Endothelial cell of umbilical vein (primary cell): Measurements from ENCODE around the gene SSH2. TPM values are rescaled to one million over a fixed set of nuclear protein-coding genes. Genes with fewer than 3 reads are reported as not detected.

Source experiments
- BruUV-seq: library from RNA; stranded (reverse); fragments of 400-500 nt; replicated peaks from 2 replicates; lab custom pipeline; 2021; lab: Mats Ljungman, UMichigan
- CTCF ChIA-PET: fragments of 300-600, 350-600 bp; sonication (Branson Sonifier 250); formaldehyde crosslinking; loops from one replicate; lab custom pipeline; 2021; ENCODE audit warnings: antibody characterized with exemption, inconsistent platforms; lab: Charles Lee
- POLR2A ChIA-PET: fragments of 300-600, 350-600 bp; sonication (Branson Sonifier 250); formaldehyde crosslinking; loops from one replicate; lab custom pipeline; 2021; ENCODE audit warnings: antibody characterized with exemption, inconsistent platforms; lab: Charles Lee
- DNase-seq: peaks from one replicate; pipeline ENCODE4 v3.0.0-alpha.2; 2011; ENCODE audit warnings: low read depth, low spot score
- FAIRE-seq: peaks from 2 replicates; lab custom pipeline; 2011; peaks lifted over from hg19 to GRCh38; lab: Jason Lieb, UNC
- H2AFZ ChIP-seq: 2 replicates; pipeline ENCODE4 v1.6.0; 2012; ENCODE audit warnings: low read depth, low read length, control low read depth, inconsistent platforms
- H3K27ac ChIP-seq: 2 replicates; pipeline ENCODE4 v1.5.1; 2011; ENCODE audit warnings: low read depth, mild to moderate bottlenecking, control low read depth, low read length, moderate library complexity; ENCODE audit not compliant: insufficient read depth
- H3K27me3 ChIP-seq, 2 experiments: 2 replicates each; pipeline versions ENCODE4 v1.6.0 to v1.6.1; 2011; ENCODE audit warnings: low read length in 2 of 2, mixed read lengths in 1 of 2; ENCODE audit not compliant: control insufficient read depth in 2 of 2, insufficient read depth in 2 of 2
- H3K36me3 ChIP-seq, 2 experiments: 2 replicates in 1 of 2; 3 replicates in 1 of 2; pipeline ENCODE4 v1.5.1; 2011; ENCODE audit warnings: low read length in 2 of 2, mild to moderate bottlenecking in 1 of 2, moderate library complexity in 1 of 2; ENCODE audit not compliant: control insufficient read depth in 2 of 2, insufficient read depth in 2 of 2; ENCODE audit errors: extremely low read depth in 1 of 2
- H3K4me1 ChIP-seq: 3 replicates; pipeline ENCODE4 v1.5.1; 2011; ENCODE audit warnings: mild to moderate bottlenecking, low read length; ENCODE audit not compliant: control insufficient read depth, insufficient read depth; ENCODE audit errors: extremely low read depth
- H3K4me2 ChIP-seq: 2 replicates; pipeline ENCODE4 v1.6.1; 2011; ENCODE audit warnings: low read length, control low read depth, mixed read lengths; ENCODE audit not compliant: insufficient read depth
- H3K4me3 ChIP-seq, 3 experiments: fragments of 200-600 bp in 1 of 3; sonication (generic), shearing (Covaris generic) in 1 of 3; replicated peaks in 1 of 3; 2 replicates each; pipeline ENCODE4 v1.5.1; 2011 to 2016; ENCODE audit warnings: control low read depth in 3 of 3, low read length in 3 of 3, mild to moderate bottlenecking in 2 of 3, inconsistent platforms in 1 of 3, low read depth in 1 of 3, moderate library complexity in 1 of 3; ENCODE audit not compliant: insufficient read depth in 1 of 3
- H3K79me2 ChIP-seq: 2 replicates; pipeline ENCODE4 v1.6.0; 2012; ENCODE audit warnings: low read length, inconsistent platforms; ENCODE audit not compliant: control insufficient read depth, insufficient read depth
- H3K9ac ChIP-seq: replicated peaks from 2 replicates; pipeline ENCODE3; 2011; ENCODE audit warnings: low read length, control low read depth; ENCODE audit not compliant: insufficient read depth; ENCODE audit errors: extremely low read depth
- H3K9me1 ChIP-seq: replicated peaks from 3 replicates; pipeline ENCODE4 v1.6.0; 2011; ENCODE audit warnings: mild to moderate bottlenecking, low read length; ENCODE audit not compliant: control insufficient read depth, insufficient read depth; ENCODE audit errors: extremely low read depth
- H3K9me3 ChIP-seq: replicated peaks from 2 replicates; pipeline ENCODE4 v1.5.1; 2012; ENCODE audit warnings: low read length, inconsistent platforms; ENCODE audit not compliant: control insufficient read depth, insufficient read depth
- H4K20me1 ChIP-seq: replicated peaks from 2 replicates; pipeline ENCODE3; 2011; ENCODE audit warnings: mild to moderate bottlenecking, low read length; ENCODE audit not compliant: control insufficient read depth, insufficient read depth; ENCODE audit errors: extremely low read depth
- EZH2 ChIP-seq: IDR thresholded peaks from 2 replicates; pipeline ENCODE4 v1.6.1; 2012; ENCODE audit warnings: borderline replicate concordance, low read depth, mild to moderate bottlenecking, moderate library complexity, low read length, inconsistent platforms; ENCODE audit not compliant: severe bottlenecking
- FOS ChIP-seq: IDR thresholded peaks from 2 replicates; pipeline ENCODE4 v1.6.1; 2011; ENCODE audit warnings: mild to moderate bottlenecking, low read length, moderate library complexity, borderline replicate concordance; ENCODE audit not compliant: insufficient read depth
- GATA2 ChIP-seq: IDR thresholded peaks from 2 replicates; pipeline ENCODE4 v1.7.0; 2011; ENCODE audit warnings: low read depth, mild to moderate bottlenecking, moderate library complexity, mixed read lengths, low read length; ENCODE audit not compliant: insufficient read length, insufficient read depth
- JUN ChIP-seq: IDR thresholded peaks from 2 replicates; pipeline ENCODE4 v1.6.1; 2011; ENCODE audit warnings: borderline replicate concordance, low read depth; ENCODE audit not compliant: insufficient read length, insufficient read depth
- MYC ChIP-seq: IDR thresholded peaks from one replicate; pipeline ENCODE4 v1.6.1; 2011; ENCODE audit warnings: mild to moderate bottlenecking, low read depth, low read length
- POLR2A ChIP-seq: IDR thresholded peaks from 2 replicates; pipeline ENCODE4 v1.6.1; 2012; ENCODE audit warnings: low read depth, mild to moderate bottlenecking, control low read depth, low read length
- POLR2AphosphoS5 ChIP-seq: IDR thresholded peaks from 2 replicates; pipeline ENCODE4 v1.6.1; 2012; ENCODE audit warnings: low read depth, mild to moderate bottlenecking, control low read depth, low read length, moderate library complexity; ENCODE audit not compliant: insufficient read depth
- dilution Hi-C: fragments of 300-500 bp; cut with MboI; formaldehyde crosslinking; loops from one replicate; pipeline ENCODE4 v1.15.0; 2019; ENCODE audit warnings: low sequenced_read_pairs; ENCODE audit not compliant: extremely low pct_ligation_motif_present
- intact Hi-C: fragments of 100-400 bp; cut with micrococcal nuclease; formaldehyde crosslinking; loops from one replicate; pipeline ENCODE4 v1.10.0; 2022
- polyA plus RNA-seq, 4 experiments: library from polyadenylated mRNA; depleted of rRNA in 3 of 4; stranded (reverse) in 3 of 4; unstranded in 1 of 4; fragments of >200 nt; gene quantifications; 2 replicates each; pipeline versions ENCODE4 v1.2.1 to v1.2.3, GENCODE V29; 2011 to 2012; ENCODE audit warnings: missing spikeins in 1 of 4
- total RNA-seq: library from RNA; stranded (reverse); gene quantifications from 2 replicates; pipeline ENCODE4 v1.2.3, GENCODE V29; 2021
- TF ChIP-seq, protein P1 (sequence below): IDR thresholded peaks from 2 replicates; pipeline ENCODE4 v1.6.1; 2011; ENCODE audit not compliant: insufficient read depth, insufficient read length
- TF ChIP-seq, protein P2 (sequence below), 2 donors: IDR thresholded peaks; 1 replicate in 1 of 2; 2 replicates in 1 of 2; pipeline ENCODE4 v1.5.1; 2011; ENCODE audit warnings: low read length in 2 of 2, mild to moderate bottlenecking in 2 of 2, moderate library complexity in 2 of 2, control low read depth in 1 of 2, inconsistent platforms in 1 of 2, low read depth in 1 of 2; ENCODE audit not compliant: insufficient read depth in 1 of 2; ENCODE audit errors: extremely low read depth in 1 of 2

The SSH2 gene
- total and polyA plus RNA-seq, 2 donors (not counting 3 experiments of a cell fraction or from before 2014, with no cell fraction given), result 24.6 to 60.9 TPM

DNA sequence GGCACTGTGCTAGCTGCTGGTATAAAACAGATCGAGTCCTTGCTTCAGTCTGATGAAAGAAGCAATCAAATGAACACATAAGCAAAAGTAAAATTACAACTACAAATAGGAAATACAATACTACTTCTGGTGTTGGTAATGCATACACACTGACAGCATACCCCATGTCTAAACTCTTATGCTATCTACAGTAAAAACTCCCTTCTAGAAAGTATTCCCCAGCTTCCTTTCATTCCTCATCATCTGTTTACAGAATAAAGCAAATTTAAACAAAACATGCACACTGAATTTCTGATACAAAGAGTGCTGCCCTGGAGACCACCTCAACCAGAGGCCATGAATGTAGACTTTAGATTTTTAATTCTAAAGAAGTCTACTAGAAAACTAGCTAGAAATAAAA is 109.6 kb downstream of the SSH2 start:
- POLR2A ChIA-PET, result no interaction called here

More for the DNA sequence above, 109.6 kb downstream of the SSH2 start:
- TF ChIP-seq, protein P1, sequence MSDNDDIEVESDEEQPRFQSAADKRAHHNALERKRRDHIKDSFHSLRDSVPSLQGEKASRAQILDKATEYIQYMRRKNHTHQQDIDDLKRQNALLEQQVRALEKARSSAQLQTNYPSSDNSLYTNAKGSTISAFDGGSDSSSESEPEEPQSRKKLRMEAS, result no peak
- TF ChIP-seq EZH2 (no peak), POLR2AphosphoS5 (no peak), MYC (no peak), GATA2 (no peak), JUN (no peak), POLR2A (no peak), FOS (no peak)
- TF ChIP-seq, protein P2, sequence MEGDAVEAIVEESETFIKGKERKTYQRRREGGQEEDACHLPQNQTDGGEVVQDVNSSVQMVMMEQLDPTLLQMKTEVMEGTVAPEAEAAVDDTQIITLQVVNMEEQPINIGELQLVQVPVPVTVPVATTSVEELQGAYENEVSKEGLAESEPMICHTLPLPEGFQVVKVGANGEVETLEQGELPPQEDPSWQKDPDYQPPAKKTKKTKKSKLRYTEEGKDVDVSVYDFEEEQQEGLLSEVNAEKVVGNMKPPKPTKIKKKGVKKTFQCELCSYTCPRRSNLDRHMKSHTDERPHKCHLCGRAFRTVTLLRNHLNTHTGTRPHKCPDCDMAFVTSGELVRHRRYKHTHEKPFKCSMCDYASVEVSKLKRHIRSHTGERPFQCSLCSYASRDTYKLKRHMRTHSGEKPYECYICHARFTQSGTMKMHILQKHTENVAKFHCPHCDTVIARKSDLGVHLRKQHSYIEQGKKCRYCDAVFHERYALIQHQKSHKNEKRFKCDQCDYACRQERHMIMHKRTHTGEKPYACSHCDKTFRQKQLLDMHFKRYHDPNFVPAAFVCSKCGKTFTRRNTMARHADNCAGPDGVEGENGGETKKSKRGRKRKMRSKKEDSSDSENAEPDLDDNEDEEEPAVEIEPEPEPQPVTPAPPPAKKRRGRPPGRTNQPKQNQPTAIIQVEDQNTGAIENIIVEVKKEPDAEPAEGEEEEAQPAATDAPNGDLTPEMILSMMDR (IDR thresholded peaks at IDR 0.05; ENCODE audit: extremely low read depth in 1 of 2, insufficient read depth in 1 of 2, low read depth in 1 of 2, low read length in 2 of 2), result no peak
- no peaks in the 10 kb centered on the region for H3K9me1 ChIP-seq
- no peaks in the 10 kb centered on the region for H3K79me2 ChIP-seq
- H3K27ac ChIP-seq, result no peak overlapping the region
- no peak overlapping the region for H3K9ac ChIP-seq
- DNase-seq (no peak), FAIRE-seq (no peak)
- H3K27me3 ChIP-seq, result no peaks in the 10 kb centered on the region
- CTCF ChIA-PET, result interaction anchor here (1.1 to 4.3 kb wide), 6 partner anchors 10 to 111 kb away, joined by 3 to 14 read pairs (median 8); no protein-coding TSS in a partner anchor
- no TSS peak for BruUV-seq
- H3K36me3 ChIP-seq, result no peaks in the 10 kb centered on the region
- H3K4me1 ChIP-seq, result no peaks in the 10 kb centered on the region
- H3K9me3 ChIP-seq, result no peaks in the 10 kb centered on the region
- no peak overlapping the region for H3K4me3 ChIP-seq
- H2AFZ ChIP-seq, result no peak overlapping the region
- intact Hi-C loops (no loop called here), dilution Hi-C loops (no loop called here)
- no peaks in the 10 kb centered on the region for H4K20me1 ChIP-seq
- H3K4me2 ChIP-seq, result no peak overlapping the region
